ENCODE data around the gene PRRT2. TPM values are rescaled to one million over a fixed set of nuclear protein-coding genes. Genes with fewer than 3 reads are reported as not detected.

The PRRT2 gene
- total RNA-seq, 2 experiments from 2014 or later, result 2.2 to 2.3 TPM

GRCh38 chr16:29806641-29807425, 5.2 kb upstream of the PRRT2 start:
- peak overlapping the region; percentile 34 to 92 for H3K27ac ChIP-seq (ENCODE audit: low read depth in 1 of 2, low read length in 2 of 2)
- H3K4me3 ChIP-seq (ENCODE audit: low read length), result peak overlapping the region; percentile 63
- H3K36me3 ChIP-seq (ENCODE audit: insufficient read depth, low read length), result peaks cover 30% of the 10 kb centered on the region
- TF ChIP-seq, protein P1, sequence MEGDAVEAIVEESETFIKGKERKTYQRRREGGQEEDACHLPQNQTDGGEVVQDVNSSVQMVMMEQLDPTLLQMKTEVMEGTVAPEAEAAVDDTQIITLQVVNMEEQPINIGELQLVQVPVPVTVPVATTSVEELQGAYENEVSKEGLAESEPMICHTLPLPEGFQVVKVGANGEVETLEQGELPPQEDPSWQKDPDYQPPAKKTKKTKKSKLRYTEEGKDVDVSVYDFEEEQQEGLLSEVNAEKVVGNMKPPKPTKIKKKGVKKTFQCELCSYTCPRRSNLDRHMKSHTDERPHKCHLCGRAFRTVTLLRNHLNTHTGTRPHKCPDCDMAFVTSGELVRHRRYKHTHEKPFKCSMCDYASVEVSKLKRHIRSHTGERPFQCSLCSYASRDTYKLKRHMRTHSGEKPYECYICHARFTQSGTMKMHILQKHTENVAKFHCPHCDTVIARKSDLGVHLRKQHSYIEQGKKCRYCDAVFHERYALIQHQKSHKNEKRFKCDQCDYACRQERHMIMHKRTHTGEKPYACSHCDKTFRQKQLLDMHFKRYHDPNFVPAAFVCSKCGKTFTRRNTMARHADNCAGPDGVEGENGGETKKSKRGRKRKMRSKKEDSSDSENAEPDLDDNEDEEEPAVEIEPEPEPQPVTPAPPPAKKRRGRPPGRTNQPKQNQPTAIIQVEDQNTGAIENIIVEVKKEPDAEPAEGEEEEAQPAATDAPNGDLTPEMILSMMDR (IDR thresholded peaks at IDR 0.05), result no peak
- ATAC-seq (ENCODE audit: poor library complexity) (no peak), DNase-seq (peak in 10 of 14 experiments; percentile 31 to 75 (median 52))
- ChIA-PET POLR2A (interaction anchor here (0.6 to 11.3 kb wide), 29 partner anchors 10 to 377 kb away, joined by 3 to 217 read pairs (median 6); partner anchors contain the start of genes ALDOA, C16orf54, CDIPT and CORO1A), CTCF (interaction anchor here (0.5 to 3.4 kb wide), 23 partner anchors 10 to 207 kb away, joined by 3 to 93 read pairs (median 4); partner anchors contain the start of genes C16orf54, CDIPT, KCTD13 and KIF22)
- H3K9me3 ChIP-seq (ENCODE audit: control insufficient read depth in 1 of 2, insufficient read depth in 1 of 2, low read length in 2 of 2), result no peaks in the 10 kb centered on the region
- H3K4me1 Mint-ChIP-seq (ENCODE audit: low read depth), result peaks cover 59% of the 10 kb centered on the region
- H3K36me3 Mint-ChIP-seq (ENCODE audit: low read depth), result peaks cover 65% of the 10 kb centered on the region
- intact Hi-C loops (cut with DNase I, micrococcal nuclease), result loop anchor here (1.0 to 5.0 kb wide), 9 partner anchors 9 to 260 kb away; partner anchors contain the start of genes ALDOA (in 1 of the 2), HIRIP3 (in 1 of the 2), INO80E (in 1 of the 2) and PAGR1 (in 1 of the 2)
- H3K9me3 Mint-ChIP-seq, result no peaks in the 10 kb centered on the region
- H3K4me1 ChIP-seq (ENCODE audit: insufficient read depth, low read length), result peaks cover 65% of the 10 kb centered on the region
- H3K27me3 ChIP-seq (ENCODE audit: control insufficient read depth in 1 of 2, insufficient read depth in 2 of 2, low read length in 2 of 2), result no peaks in the 10 kb centered on the region
- H3K27ac Mint-ChIP-seq, result peak overlapping the region; percentile 98
- peak overlapping the region; percentile 95 for H3K4me3 Mint-ChIP-seq
- H3K27me3 Mint-ChIP-seq, result no peaks in the 10 kb centered on the region

DNA sequence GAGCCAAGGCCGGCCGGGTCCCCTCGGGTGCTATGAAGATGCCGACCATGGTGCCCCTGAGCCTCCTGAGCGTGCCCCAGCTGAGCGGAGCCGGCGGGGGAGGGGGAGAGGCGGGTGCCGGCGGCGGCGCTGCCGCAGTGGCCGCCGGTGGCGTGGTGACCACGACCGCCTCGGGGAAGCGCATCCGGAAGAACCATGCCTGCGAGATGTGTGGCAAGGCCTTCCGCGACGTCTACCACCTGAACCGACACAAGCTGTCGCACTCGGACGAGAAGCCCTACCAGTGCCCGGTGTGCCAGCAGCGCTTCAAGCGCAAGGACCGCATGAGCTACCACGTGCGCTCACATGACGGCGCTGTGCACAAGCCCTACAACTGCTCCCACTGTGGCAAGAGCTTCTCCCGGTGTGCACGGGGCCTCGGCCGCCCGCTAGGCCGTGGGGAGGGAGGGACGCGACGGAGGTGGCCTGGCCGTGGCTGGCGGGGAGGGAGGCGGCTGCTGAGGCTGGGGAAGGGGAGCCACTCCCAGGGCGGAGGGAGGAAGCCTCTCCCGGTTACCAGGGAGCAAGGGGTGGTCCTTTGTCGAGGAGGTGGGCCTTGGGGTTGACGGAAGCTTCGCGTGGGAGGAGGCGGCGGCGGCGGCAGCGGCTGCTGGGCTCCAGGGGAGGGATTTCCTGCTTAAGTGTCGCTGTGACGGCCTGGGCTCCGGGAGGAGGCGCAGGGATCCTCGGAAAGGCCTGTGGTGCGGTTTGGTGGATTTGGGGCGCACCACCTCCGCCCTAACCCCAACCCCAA, 4.4 kb upstream of the PRRT2 start:
- ATAC-seq (ENCODE audit: poor library complexity), result peak; percentile 49
- peak overlapping the region; percentile 98 for H3K27ac Mint-ChIP-seq
- peaks cover 30% of the 10 kb centered on the region for H3K36me3 ChIP-seq (ENCODE audit: insufficient read depth, low read length)
- POLR2A ChIA-PET, result interaction anchor here (0.6 to 11.3 kb wide), 36 partner anchors 10 to 575 kb away, joined by 3 to 217 read pairs (median 5); partner anchors contain the start of genes ALDOA, C16orf54, CDIPT and CORO1A
- H3K36me3 Mint-ChIP-seq (ENCODE audit: low read depth), result peaks cover 60% of the 10 kb centered on the region
- TF ChIP-seq, protein P1 (IDR thresholded peaks at IDR 0.05), result peak; percentile 58
- intact Hi-C loops (cut with DNase I, micrococcal nuclease), result loop anchor here (1.0 to 5.0 kb wide), 9 partner anchors 9 to 260 kb away; partner anchors contain the start of genes ALDOA (in 1 of the 2), HIRIP3 (in 1 of the 2), INO80E (in 1 of the 2) and PAGR1 (in 1 of the 2)
- no peaks in the 10 kb centered on the region for H3K27me3 Mint-ChIP-seq
- peaks cover 64% of the 10 kb centered on the region for H3K4me1 Mint-ChIP-seq (ENCODE audit: low read depth)
- peak overlapping the region; percentile 67 to 92 for H3K27ac ChIP-seq (ENCODE audit: low read depth in 1 of 2, low read length in 2 of 2)
- no peaks in the 10 kb centered on the region for H3K27me3 ChIP-seq (ENCODE audit: control insufficient read depth in 1 of 2, insufficient read depth in 2 of 2, low read length in 2 of 2)
- H3K9me3 Mint-ChIP-seq, result no peaks in the 10 kb centered on the region
- H3K4me3 ChIP-seq (ENCODE audit: low read length), result peak overlapping the region; percentile 56
- peak overlapping the region; percentile 95 for H3K4me3 Mint-ChIP-seq
- DNase-seq, result peak; percentile 75 to 97 (median 84)
- CTCF ChIA-PET, result interaction anchor here (0.5 to 3.4 kb wide), 32 partner anchors 9 to 225 kb away, joined by 3 to 93 read pairs (median 4); partner anchors contain the start of genes C16orf54, CDIPT, KCTD13 and KIF22
- peaks cover 72% of the 10 kb centered on the region for H3K4me1 ChIP-seq (ENCODE audit: insufficient read depth, low read length)
- no peaks in the 10 kb centered on the region for H3K9me3 ChIP-seq (ENCODE audit: control insufficient read depth in 1 of 2, insufficient read depth in 1 of 2, low read length in 2 of 2)
